ENCODE measurements around the gene A4GALT. TPM values are rescaled to one million over a fixed set of nuclear protein-coding genes. Genes with fewer than 3 reads are reported as not detected.
"Not testable (repeated sequence)": the region's sequence is repeated elsewhere in the genome, so short reads cannot be mapped to it uniquely, and the experiment has no call there.

Gene A4GALT
- total and polyA plus RNA-seq, 3 donors from 2014 or later = 13.5 to 17.3 (median 15.7) TPM

- no peaks in the 10 kb centered on the region for H3K9me3 ChIP-seq
- intact Hi-C loops (cut with DNase I; ENCODE audit: low total_unique reads) = no loop called here
- H3K4me3 ChIP-seq = no peak overlapping the region
- WGBS, 2 donors = 87 to 89% methylated on average over 3 to 18 of the region's 18 CpGs
- H3K36me3 ChIP-seq (ENCODE audit: low read depth, missing control alignments) = no peaks in the 10 kb centered on the region
- no peak for TF ChIP-seq POLR2A (IDR thresholded peaks at IDR 0.05)
- no peak for TF ChIP-seq CTCF (IDR thresholded peaks at IDR 0.05)
- no peaks in the 10 kb centered on the region for H3K27me3 ChIP-seq
- no peak overlapping the region for H3K27ac ChIP-seq
- no peak for DNase-seq
- H3K4me1 ChIP-seq = no peaks in the 10 kb centered on the region
Observed at GRCh38 chr22:42760806-42761565, 40.3 kb upstream of the A4GALT start.

GRCh38 chr22:42758931-42759629 lies 38.4 kb upstream of the A4GALT start:
- WGBS, 2 donors = 93 to 95% methylated on average over 16 to 23 of the region's 23 CpGs
- Histone ChIP-seq H3K27me3 (no peaks in the 10 kb centered on the region), H3K27ac (no peak overlapping the region), H3K9me3 (no peaks in the 10 kb centered on the region), H3K36me3 (ENCODE audit: low read depth, missing control alignments) (no peaks in the 10 kb centered on the region), H3K4me3 (no peak overlapping the region), H3K4me1 (no peaks in the 10 kb centered on the region)
- intact Hi-C loops (cut with DNase I; ENCODE audit: low total_unique reads) = no loop called here
- TF ChIP-seq CTCF (IDR thresholded peaks at IDR 0.05) (no peak), POLR2A (IDR thresholded peaks at IDR 0.05) (no peak)
- no peak for DNase-seq

GRCh38 chr22:42755553-42755952 lies 34.9 kb upstream of the A4GALT start:
- H3K9me3 ChIP-seq; H3K4me3 ChIP-seq; H3K36me3 ChIP-seq (ENCODE audit: low read depth, missing control alignments); DNase-seq; intact Hi-C loops (cut with DNase I; ENCODE audit: low total_unique reads); H3K27me3 ChIP-seq; H3K27ac ChIP-seq: not testable (repeated sequence)
- WGBS, 2 donors = 73 to 83% methylated on average over 5 of the region's 5 CpGs
- peaks cover 11% of the 10 kb centered on the region for H3K4me1 ChIP-seq

GRCh38 chr22:42755121-42755520 lies 34.5 kb upstream of the A4GALT start:
- WGBS, 2 donors = 90 to 93% methylated on average over 15 to 16 of the region's 16 CpGs
- H3K27ac ChIP-seq; H3K27me3 ChIP-seq; DNase-seq; H3K9me3 ChIP-seq; intact Hi-C loops (cut with DNase I; ENCODE audit: low total_unique reads); H3K4me3 ChIP-seq; H3K36me3 ChIP-seq (ENCODE audit: low read depth, missing control alignments): not testable (repeated sequence)
- peaks cover 11% of the 10 kb centered on the region for H3K4me1 ChIP-seq

GRCh38 chr22:42754658-42755057 lies 34.0 kb upstream of the A4GALT start:
- Histone ChIP-seq H3K9me3 (no peaks in the 10 kb centered on the region), H3K27ac (no peak overlapping the region)
- TF ChIP-seq POLR2A (IDR thresholded peaks at IDR 0.05) (no peak), CTCF (IDR thresholded peaks at IDR 0.05) (no peak)

More at GRCh38 chr22:42754658-42755057, 34.0 kb upstream of the A4GALT start:
- DNase-seq = peak; percentile 62
- peaks cover 11% of the 10 kb centered on the region for H3K4me1 ChIP-seq
- H3K27me3 ChIP-seq = no peaks in the 10 kb centered on the region
- 67 to 68% methylated on average over 6 of the region's 6 CpGs for WGBS, 2 donors
- H3K36me3 ChIP-seq (ENCODE audit: low read depth, missing control alignments) = no peaks in the 10 kb centered on the region
- no peak overlapping the region for H3K4me3 ChIP-seq
- intact Hi-C loops (cut with DNase I; ENCODE audit: low total_unique reads) = no loop called here
